Upper lobe of left lung (tissue), 6 donors: ENCODE results near the gene SLC9A9. TPM values are rescaled to one million over a fixed set of nuclear protein-coding genes. Genes with fewer than 3 reads are reported as not detected.
A peak's percentile ranks its signal among the peaks of the same experiment; 100 is the strongest.

ENCODE experiments used
- ATAC-seq, 2 donors: fragments of 200-7000 bp; cut with Tn5 transposase; one replicate each; pipeline ENCODE4 v1.9.1; 2022; ENCODE audit warnings: mild to moderate bottlenecking in 2 of 2, moderate library complexity in 2 of 2; ENCODE audit not compliant: low FRiP score in 2 of 2
- DNase-seq, 2 donors: peaks; one replicate each; pipeline ENCODE4 v3.0.0-alpha.2; 2019 to 2020
- H3K27ac ChIP-seq, 4 donors: fragments of 200-600 bp; sonication (generic); one replicate each; pipeline ENCODE4 v1.5.1; 2016 to 2019
- H3K27me3 ChIP-seq, 4 donors: fragments of 200-600 bp; sonication (generic); one replicate each; pipeline ENCODE4 v1.5.1; 2017 to 2019
- H3K36me3 ChIP-seq, 4 donors: fragments of 200-600 bp; sonication (generic); one replicate each; pipeline ENCODE4 v1.5.1; 2016 to 2019
- H3K4me1 ChIP-seq, 4 donors: fragments of 200-600 bp; sonication (generic); one replicate each; pipeline ENCODE4 v1.5.1; 2018 to 2019
- H3K4me3 ChIP-seq, 4 donors: fragments of 200-600 bp; sonication (generic); one replicate each; pipeline ENCODE4 v1.5.1; 2017 to 2019; ENCODE audit warnings: mild to moderate bottlenecking in 2 of 4, moderate library complexity in 1 of 4
- H3K9me3 ChIP-seq, 4 donors: fragments of 200-600 bp; sonication (generic); one replicate each; pipeline ENCODE4 v1.5.1; 2018 to 2019
- CTCF ChIP-seq, 6 experiments: fragments of 450-650 bp in 4 of 6; fragments of 200-600 bp in 2 of 6; sonication (generic) in 2 of 6; IDR thresholded peaks; one replicate each; pipeline ENCODE4 v1.5.1; 2016 to 2019; ENCODE audit warnings: antibody characterized with exemption in 6 of 6
- EP300 ChIP-seq, 4 donors: sonication (generic); formaldehyde crosslinking; IDR thresholded peaks; one replicate each; pipeline ENCODE4 v1.5.1; 2017; ENCODE audit warnings: antibody characterized with exemption in 4 of 4, control low read depth in 2 of 4
- POLR2A ChIP-seq, 4 donors: fragments of 450-650 bp; IDR thresholded peaks; one replicate each; pipeline ENCODE4 v1.5.1; 2016 to 2017; ENCODE audit warnings: antibody characterized with exemption in 4 of 4, mild to moderate bottlenecking in 2 of 4
- POLR2AphosphoS5 ChIP-seq, 2 donors: sonication (generic); formaldehyde crosslinking; IDR thresholded peaks; one replicate each; pipeline ENCODE4 v1.5.1; 2017; ENCODE audit warnings: antibody characterized with exemption in 2 of 2
- WGBS, 2 donors: methylation state at CpG; one replicate each; pipeline ENCODE4 v1.1.5; 2017 to 2018; 5-methylcytosine and 5-hydroxymethylcytosine counted together
- total RNA-seq, 6 donors: library from RNA; depleted of rRNA in 4 of 6; stranded (reverse); fragments of >200 nt in 4 of 6; gene quantifications; one replicate each; pipeline versions ENCODE4 v1.1.0 to v1.2.1, GENCODE V29; 2016 to 2021
- donor health status: DM: no; HTN: no; CAD: no; lungs with moderate emphysema.
- donor health status: DM: no; HTN: yes; CAD: no; lungs with severe emphysema.

The SLC9A9 gene
- 10 to 100 TPM in 3 of 6 donors, 1 to 10 TPM in 3; 4.2 to 20.4 (median 8.7) TPM for total RNA-seq

DNA sequence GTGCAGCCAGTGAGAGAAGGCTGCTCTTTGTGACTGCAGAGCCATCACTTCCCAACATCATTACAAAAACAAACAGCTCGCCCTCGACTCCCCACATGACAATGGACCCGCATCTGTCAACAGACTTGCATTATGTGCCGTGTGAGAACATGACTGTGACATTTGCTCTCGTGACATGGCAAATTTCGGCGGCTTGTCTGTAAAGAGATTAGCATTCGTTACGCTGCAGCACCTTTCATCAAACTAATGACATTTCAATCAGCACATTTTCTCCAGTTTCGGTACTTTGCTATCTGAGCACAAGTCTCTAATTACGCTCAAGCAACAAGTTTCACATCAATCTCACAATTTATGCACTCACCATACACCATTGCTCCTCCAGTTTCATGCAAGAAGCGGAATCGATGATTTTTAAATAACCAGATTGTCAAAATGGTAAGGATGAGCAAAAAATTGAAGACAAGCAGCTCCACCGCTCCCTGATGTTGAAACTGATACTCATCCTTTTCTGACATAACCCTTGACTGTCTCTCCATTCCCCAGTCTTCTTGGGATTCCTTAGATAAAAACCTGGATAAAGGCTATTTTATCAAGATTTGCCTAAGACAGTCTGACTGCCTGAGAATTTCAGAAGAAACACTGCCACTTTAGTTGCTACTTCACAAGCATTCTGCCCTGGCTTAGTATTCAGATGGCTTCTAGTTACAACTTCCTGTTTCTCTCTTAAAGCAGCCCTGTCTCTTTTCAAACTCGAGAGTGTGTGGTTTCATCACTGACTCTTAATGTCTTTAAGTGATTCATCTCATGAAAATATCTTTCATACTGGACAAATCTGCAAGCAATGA, at the start of gene SLC9A9:
Gene SLC9A9 (minus strand): TSS at position 682 of the 845 bp plus-strand sequence. CDS start 146 bp downstream, at position 536.
- H3K36me3 ChIP-seq = no peaks in the 10 kb centered on the region
- TF ChIP-seq POLR2A (IDR thresholded peaks at IDR 0.05) (peak in 2 of 4 donors; percentile 14 to 23), POLR2AphosphoS5 (IDR thresholded peaks at IDR 0.05) (peak in 1 of 2 donors; percentile 62), CTCF (IDR thresholded peaks at IDR 0.05) (no peak)
- H3K4me3 ChIP-seq = peak within 1 kb of the TSS; percentile 55 to 61 (median 56)
- H3K27me3 ChIP-seq = no peaks in the 10 kb centered on the region
- peaks cover 7 to 35% (median 17%) of the 10 kb centered on the region in 4 donors for H3K4me1 ChIP-seq
- peak within 1 kb of the TSS; percentile 36 to 74 (median 67) for H3K27ac ChIP-seq
- ATAC-seq (peak; percentile 62 to 91), DNase-seq (peak in 1 of 2 donors; percentile 49)
- 2 to 4% methylated on average over 12 to 15 of the region's 15 CpGs for whole genome bisulfite sequencing, 2 donors
- H3K9me3 ChIP-seq = no peaks in the 10 kb centered on the region

GRCh38 chr3:143897576-143898295, 49.5 kb upstream of the SLC9A9 start:
- DNase-seq = no peak
- TF ChIP-seq CTCF (IDR thresholded peaks at IDR 0.05) = no peak
- no peak for TF ChIP-seq EP300 (IDR thresholded peaks at IDR 0.05)
- no peak for TF ChIP-seq POLR2A (IDR thresholded peaks at IDR 0.05)
- TF ChIP-seq POLR2AphosphoS5 (IDR thresholded peaks at IDR 0.05) = no peak
- Histone ChIP-seq H3K4me3 (no peak overlapping the region), H3K27ac (no peak overlapping the region), H3K4me1 (peaks cover 0 to 4% (median 0%) of the 10 kb centered on the region in 4 donors), H3K27me3 (no peaks in the 10 kb centered on the region), H3K9me3 (no peaks in the 10 kb centered on the region), H3K36me3 (no peaks in the 10 kb centered on the region)
- 40% methylated on average over 7 of the region's 7 CpGs for WGBS, 2 donors
- peak in 1 of 2 donors; percentile 43 for ATAC-seq

GRCh38 chr3:143896486-143896885, 48.2 kb upstream of the SLC9A9 start:
- Histone ChIP-seq H3K4me3 (no peak overlapping the region), H3K27ac (no peak overlapping the region), H3K9me3 (no peaks in the 10 kb centered on the region), H3K36me3 (no peaks in the 10 kb centered on the region), H3K4me1 (peaks cover 0 to 4% (median 0%) of the 10 kb centered on the region in 4 donors), H3K27me3 (no peaks in the 10 kb centered on the region)
- DNase-seq (no peak), ATAC-seq (no peak)
- WGBS, 2 donors = 78 to 81% methylated on average over 4 of the region's 4 CpGs
- TF ChIP-seq CTCF (IDR thresholded peaks at IDR 0.05) (no peak), EP300 (IDR thresholded peaks at IDR 0.05) (no peak), POLR2AphosphoS5 (IDR thresholded peaks at IDR 0.05) (no peak), POLR2A (IDR thresholded peaks at IDR 0.05) (no peak)

DNA sequence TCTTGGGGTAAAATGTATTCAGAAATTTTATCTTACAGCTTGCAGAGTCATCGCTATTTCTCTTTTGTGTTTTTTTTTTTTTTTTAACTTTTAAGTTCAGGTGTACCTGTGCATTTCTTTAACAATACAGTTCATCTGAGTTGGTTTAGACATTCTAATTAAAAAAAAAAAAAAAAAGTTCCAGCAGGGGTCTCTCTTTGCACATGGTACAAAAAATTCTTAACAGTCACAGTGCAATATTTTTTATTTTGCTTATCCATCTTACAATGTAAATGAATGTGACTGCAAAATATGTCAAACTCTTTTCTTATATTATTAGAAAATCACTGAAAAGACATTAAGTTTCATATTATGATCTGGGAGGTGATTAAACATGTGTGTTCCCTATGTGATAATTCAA, 47.5 kb upstream of the SLC9A9 start:
- Histone ChIP-seq H3K27ac (no peak overlapping the region), H3K27me3 (no peaks in the 10 kb centered on the region), H3K4me1 (peaks cover 0 to 4% (median 0%) of the 10 kb centered on the region in 4 donors), H3K9me3 (no peaks in the 10 kb centered on the region), H3K4me3 (no peak overlapping the region), H3K36me3 (no peaks in the 10 kb centered on the region)
- no peak for DNase-seq
- ATAC-seq = no peak
- no peak for TF ChIP-seq POLR2AphosphoS5 (IDR thresholded peaks at IDR 0.05)
- TF ChIP-seq CTCF (IDR thresholded peaks at IDR 0.05) = no peak
- no peak for TF ChIP-seq POLR2A (IDR thresholded peaks at IDR 0.05)
- TF ChIP-seq EP300 (IDR thresholded peaks at IDR 0.05) = no peak
- 88 to 94% methylated on average over 1 of the region's 1 CpG for WGBS, 2 donors
